GM12892 (cell line): ENCODE measurements around the gene P4HTM.
A peak's percentile ranks its signal among the peaks of the same experiment; 100 is the strongest.

Experiments used
- DNase-seq: peaks from one replicate; pipeline ENCODE4 v3.0.0; 2011; ENCODE audit not compliant: insufficient read length
- FAIRE-seq: peaks from 2 replicates; lab custom pipeline; 2011; peaks lifted over from hg19 to GRCh38; lab: Jason Lieb, UNC
- POLR2A ChIP-seq: IDR thresholded peaks from 2 replicates; pipeline ENCODE4 v1.6.1; 2011; ENCODE audit warnings: low read depth, low read length, control low read depth
- POLR2AphosphoS5 ChIP-seq: IDR thresholded peaks from 2 replicates; pipeline ENCODE4 v1.6.1; 2011; ENCODE audit warnings: low read depth, low read length, control low read depth
- TAF1 ChIP-seq: IDR thresholded peaks from 2 replicates; pipeline ENCODE4 v1.6.1; 2011; ENCODE audit warnings: low read depth, mild to moderate bottlenecking, control low read depth, low read length, borderline replicate concordance

Gene P4HTM

DNA sequence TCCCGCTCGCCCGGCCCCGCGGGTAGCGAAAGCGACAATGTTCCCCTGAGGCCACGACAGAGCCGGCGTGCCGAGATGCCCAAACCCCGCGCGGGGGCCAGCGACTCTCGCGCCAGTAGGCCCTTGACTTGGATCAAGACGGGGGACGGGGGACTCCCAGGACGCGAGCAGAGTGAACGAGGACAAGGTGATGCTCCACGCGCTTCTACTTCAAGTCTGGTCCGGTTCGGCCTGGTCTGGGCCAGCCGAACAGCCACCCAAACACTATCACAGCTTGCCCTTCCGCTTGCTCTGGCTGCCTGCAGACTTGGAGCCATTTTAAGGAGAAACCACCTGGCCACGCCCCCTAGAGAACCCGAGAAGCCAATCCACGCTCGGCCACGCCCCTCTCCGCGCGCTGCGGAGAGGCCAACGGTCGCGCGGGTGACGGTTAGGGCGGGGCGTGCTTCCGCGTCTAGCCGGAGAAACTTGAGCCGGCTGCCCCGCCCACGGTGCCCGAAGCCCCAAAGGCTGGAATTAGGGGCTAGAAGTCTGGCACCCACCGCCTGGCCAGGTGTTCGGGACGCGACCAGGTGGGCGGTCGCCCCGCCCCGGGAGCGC is 31.3 kb downstream of the P4HTM start:
- TF ChIP-seq TAF1 (peak; percentile 95), POLR2AphosphoS5 (peak; percentile 100), POLR2A (peak; percentile 100)
- DNase-seq (peak; percentile 88), FAIRE-seq (no peak)

DNA sequence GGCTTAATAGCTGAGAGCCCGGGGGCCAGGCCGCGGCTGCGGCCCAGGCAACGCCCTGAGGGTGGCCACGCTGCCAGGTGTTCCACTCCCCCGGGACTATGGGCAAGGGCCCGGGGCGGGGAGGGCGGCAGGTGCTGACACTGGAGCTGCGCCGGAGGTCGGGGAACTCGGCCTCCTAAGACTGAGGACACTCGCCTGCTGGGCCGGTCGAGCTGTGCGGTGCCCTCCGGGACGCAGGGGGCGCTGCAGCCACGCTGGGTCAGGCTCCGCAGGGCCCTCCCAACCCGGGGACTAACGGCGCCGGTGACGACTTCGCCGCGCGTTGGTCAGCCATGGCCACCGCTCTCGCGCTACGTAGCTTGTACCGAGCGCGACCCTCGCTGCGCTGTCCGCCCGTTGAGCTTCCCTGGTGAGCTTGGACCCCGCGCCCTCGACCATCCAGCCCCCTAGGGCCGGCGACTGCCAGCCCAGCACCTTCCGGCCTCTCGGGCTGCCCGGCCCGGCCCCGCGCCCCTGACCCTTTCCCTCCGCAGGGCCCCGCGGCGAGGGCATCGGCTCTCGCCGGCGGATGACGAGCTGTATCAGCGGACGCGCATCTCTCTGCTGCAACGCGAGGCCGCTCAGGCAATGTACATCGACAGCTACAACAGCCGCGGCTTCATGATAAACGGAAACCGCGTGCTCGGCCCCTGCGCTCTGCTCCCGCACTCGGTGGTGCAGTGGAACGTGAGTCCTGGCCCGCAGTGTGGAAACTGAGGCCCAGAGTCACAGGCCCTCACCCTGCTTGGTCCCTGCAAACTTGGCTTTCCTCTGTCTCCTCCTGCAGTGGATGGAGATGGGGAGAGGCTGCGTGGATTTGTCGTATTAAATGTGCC is 32.0 kb downstream of the P4HTM start, which contains the start of gene NDUFAF3:
TSS of gene NDUFAF3 (plus strand) at position 309 of the 875 bp plus-strand sequence. CDS start at position 333, 24 bp downstream.
- TF ChIP-seq POLR2A (peak; percentile 80), POLR2AphosphoS5 (peak; percentile 91), TAF1 (peak; percentile 79; the same call in 1 of the 2 replicates)
- DNase-seq (peak; percentile 88), FAIRE-seq (peak; percentile 98)

DNA sequence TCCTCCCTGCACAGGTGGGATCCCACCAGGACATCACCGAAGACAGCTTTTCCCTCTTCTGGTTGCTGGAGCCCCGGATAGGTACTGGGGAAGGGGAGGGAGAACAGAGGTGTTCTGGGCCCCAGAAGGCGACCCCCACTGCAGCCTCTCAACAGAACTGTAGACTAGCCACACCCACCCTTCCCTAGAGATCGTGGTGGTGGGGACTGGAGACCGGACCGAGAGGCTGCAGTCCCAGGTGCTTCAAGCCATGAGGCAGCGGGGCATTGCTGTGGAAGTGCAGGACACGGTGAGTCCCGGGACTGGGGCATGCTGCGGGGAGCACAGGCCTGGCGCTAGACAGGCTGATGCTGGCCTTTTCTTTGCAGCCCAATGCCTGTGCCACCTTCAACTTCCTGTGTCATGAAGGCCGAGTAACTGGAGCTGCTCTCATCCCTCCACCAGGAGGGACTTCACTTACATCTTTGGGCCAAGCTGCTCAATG is 32.7 kb downstream of the P4HTM start:
- FAIRE-seq (no peak), DNase-seq (no peak)
- peak; percentile 74 for TF ChIP-seq POLR2A
- TF ChIP-seq POLR2AphosphoS5 = peak; percentile 47; the same call in 1 of the 2 replicates
- TF ChIP-seq TAF1 = no peak

DNA sequence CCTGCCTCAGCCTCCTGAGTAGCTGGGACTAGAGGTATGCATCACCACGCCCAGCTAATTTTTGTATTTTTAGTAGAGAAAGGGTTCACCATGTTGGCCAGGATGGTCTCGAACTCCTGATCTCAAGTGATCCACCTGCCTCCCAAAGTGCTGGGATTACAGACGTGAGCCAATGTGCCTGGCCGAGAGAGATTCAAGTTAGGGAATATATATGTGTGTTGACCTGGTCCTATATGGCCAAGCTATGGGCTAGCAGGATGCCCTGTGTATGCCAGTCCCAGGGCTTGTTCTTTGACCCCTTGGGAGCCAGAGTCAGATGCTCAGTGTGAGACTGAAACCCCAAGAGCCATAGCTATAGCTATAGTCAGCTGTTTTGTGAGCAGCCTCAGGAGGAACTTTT is 33.7 kb downstream of the P4HTM start:
- TF ChIP-seq POLR2A (no peak), POLR2AphosphoS5 (no peak), TAF1 (no peak)
- no peak for FAIRE-seq
- no peak for DNase-seq

DNA sequence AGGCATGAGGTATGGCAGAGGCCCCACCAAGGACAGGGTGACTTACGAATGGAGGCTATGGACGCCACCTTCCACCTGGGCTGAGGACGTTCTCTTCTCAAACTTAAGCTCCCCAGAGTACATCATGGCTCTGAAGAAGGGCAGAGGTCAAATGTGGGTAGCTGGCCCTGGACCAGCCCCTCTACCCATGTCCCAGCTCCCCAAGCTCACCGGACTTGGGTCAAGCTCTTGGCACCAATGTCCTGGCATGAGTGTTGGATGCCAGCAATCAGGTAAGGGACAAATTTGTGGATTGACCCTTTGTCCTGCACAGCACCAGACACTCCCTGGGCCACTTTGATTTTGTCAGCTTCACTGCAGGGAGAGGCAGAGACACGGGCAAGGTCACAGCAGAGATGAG is 34.4 kb downstream of the P4HTM start:
- DNase-seq = no peak
- FAIRE-seq = no peak
- no peak for TF ChIP-seq TAF1
- no peak for TF ChIP-seq POLR2AphosphoS5
- TF ChIP-seq POLR2A = peak; percentile 44

DNA sequence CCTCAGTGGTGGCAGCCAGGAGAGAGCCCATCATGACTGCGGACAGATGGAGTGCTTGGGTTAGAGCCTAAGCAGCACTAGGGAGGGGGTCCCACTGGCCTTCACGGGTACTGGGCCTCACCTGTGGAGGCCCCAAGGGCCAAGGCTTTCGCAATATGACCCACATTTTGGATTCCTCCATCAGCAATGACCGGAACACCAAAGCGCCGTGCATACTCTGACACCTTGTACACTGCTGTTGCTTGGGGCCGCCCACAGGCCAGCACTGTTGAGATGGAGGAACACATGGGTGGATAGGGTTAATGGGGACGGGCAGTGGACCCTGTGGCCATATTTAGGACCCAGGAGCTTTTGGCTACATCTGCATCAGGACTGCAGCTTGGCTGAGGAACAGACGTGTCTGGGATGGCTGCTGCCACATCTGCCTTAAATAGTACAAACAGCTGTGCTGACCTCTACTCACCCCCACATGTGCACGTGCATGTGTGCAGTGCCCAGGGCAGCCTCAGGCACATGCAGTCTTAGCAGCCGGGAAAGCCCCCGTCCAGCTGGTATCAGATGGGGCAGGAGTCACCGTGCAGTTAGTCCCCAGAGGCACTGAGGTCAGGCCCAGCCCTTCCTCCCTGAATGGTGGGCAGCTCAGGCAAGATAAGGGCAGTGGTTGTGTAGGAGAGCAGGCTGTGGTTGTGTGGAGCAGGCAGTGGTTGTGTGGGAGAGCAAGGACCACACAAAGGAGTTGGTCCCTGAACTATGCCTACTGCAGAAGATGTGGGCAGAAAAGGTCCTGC is 35.2 kb downstream of the P4HTM start:
- no peak for TF ChIP-seq TAF1
- peak; percentile 87 for TF ChIP-seq POLR2AphosphoS5
- TF ChIP-seq POLR2A = peak; percentile 61; the same call in 1 of the 2 replicates
- FAIRE-seq (no peak), DNase-seq (no peak)

DNA sequence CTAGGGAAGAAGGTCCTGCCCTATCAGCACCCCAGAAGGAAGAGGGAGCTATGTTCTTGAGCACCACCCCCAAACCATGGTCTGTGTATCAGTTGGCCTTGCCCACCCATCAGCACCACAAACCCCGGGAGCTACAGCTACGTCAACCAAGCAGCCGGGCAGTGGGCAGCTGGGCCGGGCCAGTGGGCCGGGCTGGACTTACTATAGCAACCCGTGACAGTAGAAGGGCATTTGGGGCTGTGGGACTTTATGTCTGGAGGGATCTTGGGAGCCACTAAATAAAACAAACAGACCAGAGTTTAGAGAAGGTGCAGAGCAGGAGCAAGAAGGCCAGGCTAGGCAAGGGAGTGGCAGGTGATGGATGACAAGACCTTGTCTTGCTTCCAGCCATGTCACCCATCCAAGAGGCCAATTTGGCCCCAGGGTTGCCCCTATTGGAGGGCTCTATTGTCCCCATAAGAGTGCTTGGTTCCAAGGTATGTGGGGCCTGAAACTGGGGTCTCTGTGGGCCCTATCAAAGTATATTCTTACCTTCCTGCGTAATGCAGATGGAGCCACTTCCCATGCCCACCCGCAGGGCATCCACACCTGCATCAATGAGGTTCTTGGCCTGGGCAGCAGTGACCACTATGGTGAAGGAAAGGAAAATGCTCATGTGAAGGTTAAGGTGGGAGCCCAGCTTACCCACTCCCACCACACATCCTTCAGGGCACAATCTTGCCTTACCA is 35.9 kb downstream of the P4HTM start:
- TF ChIP-seq POLR2A (peak; percentile 20; the same call in 1 of the 2 replicates), TAF1 (no peak), POLR2AphosphoS5 (no peak; the same call in 1 of the 2 replicates)
- no peak for FAIRE-seq
- DNase-seq = no peak

DNA sequence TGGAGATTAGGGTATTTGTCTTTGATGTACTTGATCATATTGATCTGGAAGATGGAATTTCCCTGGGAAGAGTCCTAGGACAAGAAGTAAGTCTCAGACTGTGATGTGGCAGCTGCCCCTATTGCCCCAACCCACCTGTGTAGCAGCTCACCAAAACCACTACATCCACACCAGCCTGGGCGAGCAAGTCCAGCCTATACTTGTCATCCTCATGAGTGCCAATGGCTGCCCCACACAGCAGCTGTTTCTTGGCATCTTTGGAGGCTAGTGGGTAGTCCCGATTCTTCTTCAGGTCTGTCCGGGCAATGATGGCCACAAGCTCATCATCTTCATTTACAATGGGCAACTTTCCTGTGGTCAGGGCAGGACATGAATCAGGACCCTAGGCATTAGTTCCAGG is 36.5 kb downstream of the P4HTM start:
- no peak for FAIRE-seq
- TF ChIP-seq POLR2A = no peak
- TF ChIP-seq POLR2AphosphoS5 = peak; percentile 55; the same call in 1 of the 2 replicates
- DNase-seq = no peak

DNA sequence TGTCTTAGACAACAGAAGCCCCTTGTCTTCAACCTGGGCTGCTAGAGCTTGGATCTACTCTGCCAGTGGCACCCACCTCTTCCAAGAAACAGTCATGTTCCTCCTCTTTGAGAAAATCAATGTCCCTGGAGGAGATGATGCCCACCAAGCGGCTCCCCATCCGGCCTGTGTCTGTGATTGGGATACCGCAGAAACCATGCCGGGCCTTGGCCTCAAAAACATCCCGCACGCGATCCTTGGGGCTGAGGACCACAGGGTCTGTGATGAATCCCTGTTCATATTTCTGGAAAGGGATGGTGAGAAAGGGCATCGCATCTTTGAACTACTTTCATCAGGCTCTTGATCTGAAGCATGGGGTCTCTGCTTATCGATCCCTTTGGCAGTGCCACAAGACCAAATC is 37.6 kb downstream of the P4HTM start:
- DNase-seq (no peak), FAIRE-seq (no peak)
- TF ChIP-seq POLR2AphosphoS5 (no peak; the same call in 1 of the 2 replicates), TAF1 (no peak), POLR2A (no peak; the same call in 1 of the 2 replicates)

DNA sequence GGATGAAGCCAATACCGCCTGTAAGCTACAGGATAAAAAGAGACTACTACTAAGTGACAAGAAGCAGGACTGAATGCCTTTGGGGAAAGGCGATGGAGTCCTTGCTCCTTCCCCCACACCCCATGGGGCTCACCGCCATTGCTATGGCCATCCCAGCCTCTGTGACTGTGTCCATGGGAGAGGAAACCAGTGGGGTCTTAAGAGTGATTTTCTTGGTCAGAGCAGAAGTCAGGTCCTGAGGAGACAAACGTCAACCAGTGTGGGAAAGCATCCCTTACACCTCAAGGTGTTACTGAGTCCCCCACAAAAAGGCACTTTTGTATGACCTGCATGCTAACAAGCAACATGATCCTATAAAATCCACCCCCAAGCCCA is 38.2 kb downstream of the P4HTM start:
- FAIRE-seq (no peak), DNase-seq (no peak)
- TF ChIP-seq POLR2AphosphoS5 (no peak), POLR2A (no peak), TAF1 (no peak)
